C4-2B (cell line): ENCODE measurements around the gene GPD2.
A peak's percentile ranks its signal among the peaks of the same experiment; 100 is the strongest.

Experiments
- H3K27ac ChIP-seq: fragments of 450-650 bp; 2 replicates; pipeline ENCODE4 v1.5.1; 2017
- ZFX ChIP-seq: fragments of 450-650 bp; IDR thresholded peaks from 2 replicates; pipeline ENCODE4 v1.6.1; 2017
- TF ChIP-seq, protein P1 (sequence below): fragments of 450-650 bp; conservative IDR thresholded peaks from 2 replicates; pipeline ENCODE4 v1.5.1; 2017; ENCODE audit warnings: mild to moderate bottlenecking

The GPD2 gene

DNA sequence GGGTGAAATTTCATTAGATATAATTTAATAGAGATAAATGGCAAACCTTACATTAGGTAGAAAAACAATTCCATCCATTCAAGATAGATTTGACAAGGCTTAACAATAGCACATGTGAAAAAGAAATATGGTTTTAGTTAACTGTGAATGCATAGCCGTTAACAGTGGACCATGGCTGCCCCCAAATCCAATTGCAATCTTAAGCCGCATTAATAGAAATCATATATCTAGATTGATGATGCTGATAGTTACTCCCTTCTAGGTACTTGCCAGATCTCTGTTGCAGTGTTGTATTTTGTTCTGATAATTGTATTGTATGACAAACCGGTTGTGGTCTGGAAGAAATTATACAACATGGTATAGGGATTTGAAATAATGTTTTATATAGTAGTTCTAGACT lies 139.8 kb downstream of the GPD2 start:
- no peak overlapping the region for H3K27ac ChIP-seq
- no peak for TF ChIP-seq ZFX
- TF ChIP-seq, protein P1, sequence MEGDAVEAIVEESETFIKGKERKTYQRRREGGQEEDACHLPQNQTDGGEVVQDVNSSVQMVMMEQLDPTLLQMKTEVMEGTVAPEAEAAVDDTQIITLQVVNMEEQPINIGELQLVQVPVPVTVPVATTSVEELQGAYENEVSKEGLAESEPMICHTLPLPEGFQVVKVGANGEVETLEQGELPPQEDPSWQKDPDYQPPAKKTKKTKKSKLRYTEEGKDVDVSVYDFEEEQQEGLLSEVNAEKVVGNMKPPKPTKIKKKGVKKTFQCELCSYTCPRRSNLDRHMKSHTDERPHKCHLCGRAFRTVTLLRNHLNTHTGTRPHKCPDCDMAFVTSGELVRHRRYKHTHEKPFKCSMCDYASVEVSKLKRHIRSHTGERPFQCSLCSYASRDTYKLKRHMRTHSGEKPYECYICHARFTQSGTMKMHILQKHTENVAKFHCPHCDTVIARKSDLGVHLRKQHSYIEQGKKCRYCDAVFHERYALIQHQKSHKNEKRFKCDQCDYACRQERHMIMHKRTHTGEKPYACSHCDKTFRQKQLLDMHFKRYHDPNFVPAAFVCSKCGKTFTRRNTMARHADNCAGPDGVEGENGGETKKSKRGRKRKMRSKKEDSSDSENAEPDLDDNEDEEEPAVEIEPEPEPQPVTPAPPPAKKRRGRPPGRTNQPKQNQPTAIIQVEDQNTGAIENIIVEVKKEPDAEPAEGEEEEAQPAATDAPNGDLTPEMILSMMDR: no peak

DNA sequence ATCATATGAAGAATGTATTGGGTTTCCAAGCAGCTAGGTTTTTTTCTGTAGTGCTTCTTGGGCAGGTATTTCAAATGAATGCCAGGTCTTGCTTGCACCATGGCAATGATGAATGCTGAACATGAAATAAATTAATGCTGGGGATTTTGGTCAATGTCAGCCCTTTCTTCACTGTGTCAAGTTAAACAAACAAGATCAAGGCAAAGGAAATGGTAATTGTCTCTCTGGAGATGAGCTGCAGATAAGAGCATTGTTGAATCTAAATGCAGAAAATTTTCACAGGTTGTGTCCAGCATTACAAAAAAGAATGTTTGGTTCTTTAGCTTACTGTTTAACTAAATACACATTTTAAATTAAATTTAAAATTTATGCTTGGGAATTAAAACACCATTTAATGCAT lies 144.3 kb downstream of the GPD2 start:
- no peak for TF ChIP-seq ZFX
- TF ChIP-seq, protein P1: no peak
- no peak overlapping the region for H3K27ac ChIP-seq

DNA sequence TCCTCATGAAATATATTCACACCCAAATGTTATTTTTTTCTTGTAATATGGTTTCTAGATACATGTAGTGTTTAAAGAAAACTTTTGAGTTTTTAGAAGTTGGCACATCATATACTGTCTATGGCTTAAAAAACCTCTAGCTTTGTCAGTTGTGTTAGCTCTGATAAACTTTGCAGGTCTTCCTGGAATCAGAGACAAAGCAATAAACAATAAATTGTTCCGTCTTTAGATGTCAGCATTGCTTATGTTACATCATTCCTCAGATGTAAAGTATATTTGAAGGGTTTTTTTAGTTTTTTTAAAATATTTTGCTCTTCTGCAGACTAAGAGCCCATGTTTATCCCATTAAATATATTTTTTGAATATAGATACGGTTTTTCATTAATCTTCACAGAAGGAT lies 145.1 kb downstream of the GPD2 start:
- no peak overlapping the region for H3K27ac ChIP-seq
- TF ChIP-seq, protein P1: no peak
- TF ChIP-seq ZFX: no peak

DNA sequence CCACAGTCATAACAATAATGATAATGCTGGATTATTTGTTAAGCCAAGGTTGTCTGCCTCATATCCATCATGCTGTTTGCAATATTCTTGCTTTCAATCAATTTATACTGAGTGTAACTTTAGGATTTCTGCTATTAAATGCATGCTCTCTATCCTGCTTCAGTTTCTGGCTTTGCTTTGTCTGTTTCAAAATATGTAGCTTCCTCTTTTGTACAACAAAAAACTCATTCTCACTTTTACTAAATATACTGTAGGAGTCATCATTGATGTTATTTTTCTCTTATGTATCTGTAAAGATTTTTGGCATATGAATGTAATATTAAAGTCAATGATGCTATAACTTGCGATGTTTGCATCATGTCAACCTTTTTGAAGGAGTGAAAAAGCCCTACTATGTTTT lies 149.3 kb downstream of the GPD2 start:
- H3K27ac ChIP-seq: no peak overlapping the region
- no peak for TF ChIP-seq ZFX
- TF ChIP-seq, protein P1: no peak

DNA sequence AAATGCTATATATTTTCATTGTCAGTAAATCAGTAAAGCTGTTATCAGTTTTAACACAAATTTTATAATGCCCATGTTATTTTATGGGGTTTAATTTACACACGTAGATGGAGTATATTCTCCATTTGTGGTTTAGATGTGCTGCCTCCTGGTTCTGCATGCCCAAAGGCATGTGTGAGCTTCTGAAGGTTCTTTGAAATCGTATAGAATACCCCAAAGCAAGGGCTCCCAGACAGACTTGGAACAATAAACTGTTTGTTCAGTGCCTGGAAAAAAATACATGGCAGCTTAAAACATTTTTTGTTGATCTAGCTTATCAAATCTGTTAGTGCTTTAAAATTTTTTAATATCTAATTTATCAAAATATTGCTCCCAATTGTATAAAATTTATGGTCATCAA lies 150.4 kb downstream of the GPD2 start:
- no peak for TF ChIP-seq ZFX
- TF ChIP-seq, protein P1: no peak
- H3K27ac ChIP-seq: no peak overlapping the region

DNA sequence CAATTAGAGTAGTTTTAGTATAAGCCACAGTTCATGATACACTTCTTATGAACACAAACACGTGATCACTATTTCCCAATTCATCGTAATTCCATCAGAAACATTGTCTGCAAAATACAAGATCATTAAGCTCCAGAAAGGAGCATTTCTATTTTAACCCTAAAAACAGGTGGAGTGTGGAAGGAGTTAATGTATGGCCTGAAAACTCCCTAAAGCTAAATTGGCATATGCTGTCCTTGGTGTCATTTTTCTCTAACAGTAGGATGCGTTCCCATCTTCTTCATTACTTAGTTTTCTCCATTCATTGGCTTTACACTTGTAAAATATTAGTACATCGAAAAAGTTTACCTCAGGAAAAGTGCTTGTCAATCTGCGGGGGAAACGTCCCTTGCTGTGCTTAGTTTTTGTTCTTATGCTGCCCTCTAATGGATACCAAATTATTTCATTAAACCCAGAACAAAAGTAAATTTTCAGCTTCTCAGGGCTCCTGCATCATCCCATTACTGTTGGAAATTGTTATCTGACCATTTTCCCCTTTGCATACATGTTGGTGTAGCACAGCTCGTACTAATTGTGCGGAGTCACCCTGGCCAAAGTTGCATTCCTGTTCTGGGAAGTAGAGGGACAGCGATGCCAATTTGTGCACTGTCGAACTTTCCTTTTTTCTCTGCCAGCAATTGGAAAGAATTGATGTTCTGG lies 153.4 kb downstream of the GPD2 start:
- H3K27ac ChIP-seq: no peak overlapping the region
- TF ChIP-seq, protein P1: peak; percentile 73
- TF ChIP-seq ZFX: no peak

DNA sequence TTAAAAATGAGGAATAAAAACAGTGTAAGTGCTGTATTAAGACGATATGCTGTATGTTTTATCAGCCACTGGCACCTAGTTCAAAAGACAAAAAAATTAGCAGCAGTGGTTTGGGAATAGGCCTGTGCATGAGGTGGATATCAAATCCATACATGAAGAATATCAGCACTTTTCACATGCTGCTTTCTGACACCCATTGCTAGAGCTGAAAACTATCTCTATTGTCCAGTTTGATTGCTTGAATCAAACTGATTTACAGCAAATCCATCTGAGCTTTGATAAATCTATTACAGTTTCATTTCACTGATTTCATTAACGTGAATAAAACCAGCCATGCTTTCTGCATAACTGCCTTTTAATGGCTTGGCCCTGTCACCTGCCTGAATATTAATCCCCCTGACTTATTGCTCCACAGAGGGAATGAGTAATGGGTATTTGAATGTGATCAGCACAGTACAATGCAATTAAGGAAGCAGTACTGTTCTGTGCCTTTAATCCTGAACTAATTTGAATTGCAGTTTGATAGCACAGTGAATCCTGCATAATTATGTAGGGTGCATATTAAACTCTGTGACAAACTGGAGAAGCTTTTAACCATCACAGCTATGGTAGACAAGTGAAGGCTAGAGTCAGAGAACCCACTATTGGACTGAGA lies 154.0 kb downstream of the GPD2 start:
- TF ChIP-seq ZFX: no peak
- TF ChIP-seq, protein P1: no peak
- H3K27ac ChIP-seq: no peak overlapping the region
